Right lobe of liver (tissue), 4 donors: Measurements from ENCODE around the gene ELFN1.

Source experiments
- POLR2A ChIP-seq: fragments of 450-650 bp; IDR thresholded peaks from one replicate; pipeline ENCODE4 v1.6.1; 2017; ENCODE audit warnings: antibody characterized with exemption, mild to moderate bottlenecking
- TF ChIP-seq, protein P1 (sequence below), 4 donors: fragments of 200-600 bp in 3 of 4; fragments of 450-650 bp in 1 of 4; IDR thresholded peaks; one replicate each; pipeline versions ENCODE4 v1.5.1 to v1.8.0; 2016 to 2022; ENCODE audit warnings: antibody characterized with exemption in 4 of 4, mild to moderate bottlenecking in 2 of 4
- donor health status: DM: no; HTN: no; CAD: no.
- donor health status: DM: no; HTN: no; CAD: no.
- donor health status: DM: no; HTN: yes; CAD: no.

DNA sequence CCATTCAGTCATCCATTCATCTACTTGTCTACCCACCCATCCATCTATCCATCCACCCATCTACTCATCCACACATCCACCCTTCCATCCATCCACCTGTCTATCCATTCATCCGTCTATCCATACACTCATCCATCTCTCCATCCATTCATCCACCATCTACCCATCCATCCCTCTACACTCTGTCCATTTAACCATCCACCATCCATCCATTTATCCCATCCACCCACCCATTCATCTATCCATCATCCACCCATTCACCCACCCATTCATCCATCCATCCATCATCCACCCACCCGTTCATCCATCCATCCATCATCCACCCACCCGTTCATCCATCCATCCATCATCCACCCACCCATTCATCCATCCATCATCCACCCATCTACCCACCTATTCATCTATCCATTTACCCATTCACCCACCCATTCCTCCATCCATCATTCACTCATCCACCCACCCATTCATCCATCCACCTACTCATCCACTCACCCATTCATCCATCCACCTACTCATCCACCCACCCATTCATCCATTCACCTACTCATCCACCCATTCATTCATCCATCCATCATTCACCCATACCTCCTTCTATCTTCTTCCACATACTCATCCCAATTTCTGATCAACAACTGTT, 39.3 kb upstream of the ELFN1 start:
- TF ChIP-seq, protein P1, sequence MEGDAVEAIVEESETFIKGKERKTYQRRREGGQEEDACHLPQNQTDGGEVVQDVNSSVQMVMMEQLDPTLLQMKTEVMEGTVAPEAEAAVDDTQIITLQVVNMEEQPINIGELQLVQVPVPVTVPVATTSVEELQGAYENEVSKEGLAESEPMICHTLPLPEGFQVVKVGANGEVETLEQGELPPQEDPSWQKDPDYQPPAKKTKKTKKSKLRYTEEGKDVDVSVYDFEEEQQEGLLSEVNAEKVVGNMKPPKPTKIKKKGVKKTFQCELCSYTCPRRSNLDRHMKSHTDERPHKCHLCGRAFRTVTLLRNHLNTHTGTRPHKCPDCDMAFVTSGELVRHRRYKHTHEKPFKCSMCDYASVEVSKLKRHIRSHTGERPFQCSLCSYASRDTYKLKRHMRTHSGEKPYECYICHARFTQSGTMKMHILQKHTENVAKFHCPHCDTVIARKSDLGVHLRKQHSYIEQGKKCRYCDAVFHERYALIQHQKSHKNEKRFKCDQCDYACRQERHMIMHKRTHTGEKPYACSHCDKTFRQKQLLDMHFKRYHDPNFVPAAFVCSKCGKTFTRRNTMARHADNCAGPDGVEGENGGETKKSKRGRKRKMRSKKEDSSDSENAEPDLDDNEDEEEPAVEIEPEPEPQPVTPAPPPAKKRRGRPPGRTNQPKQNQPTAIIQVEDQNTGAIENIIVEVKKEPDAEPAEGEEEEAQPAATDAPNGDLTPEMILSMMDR (IDR thresholded peaks at IDR 0.05) = no peak
- no peak for TF ChIP-seq POLR2A
